Trophoblast cell (in vitro differentiated cells and primary cell): ENCODE measurements around the gene DDX54.
"Not testable (repeated sequence)": the region's sequence is repeated elsewhere in the genome, so short reads cannot be mapped to it uniquely, and the experiment has no call there.

Experiments
- DNase-seq, 2 donors: peaks; one replicate each; pipeline ENCODE4 v3.0.0-alpha.2; 2016
- H2AFZ ChIP-seq: 2 replicates; pipeline ENCODE4 v1.6.1; 2013; ENCODE audit warnings: low read length, moderate library complexity, mild to moderate bottlenecking; ENCODE audit not compliant: insufficient read depth, poor library complexity
- H2AK5ac ChIP-seq: 2 replicates; pipeline ENCODE4 v1.6.1; 2013; ENCODE audit warnings: mild to moderate bottlenecking, low read length
- H2BK120ac ChIP-seq: 2 replicates; pipeline ENCODE4 v1.6.1; 2013; ENCODE audit warnings: low read length, mild to moderate bottlenecking, moderate library complexity; ENCODE audit not compliant: insufficient read depth, poor library complexity
- H2BK12ac ChIP-seq: 2 replicates; pipeline ENCODE4 v1.6.1; 2013; ENCODE audit warnings: mild to moderate bottlenecking, low read length, moderate library complexity
- H2BK5ac ChIP-seq: 2 replicates; pipeline ENCODE4 v1.6.1; 2013; ENCODE audit warnings: low read length, low read depth, moderate library complexity, mild to moderate bottlenecking; ENCODE audit not compliant: poor library complexity
- H3K14ac ChIP-seq: 2 replicates; pipeline ENCODE4 v1.6.1; 2013; ENCODE audit warnings: mild to moderate bottlenecking, low read length
- H3K18ac ChIP-seq: 2 replicates; pipeline ENCODE4 v1.6.1; 2013; ENCODE audit warnings: mild to moderate bottlenecking, low read length
- H3K23ac ChIP-seq: 2 replicates; pipeline ENCODE4 v1.6.1; 2013; ENCODE audit warnings: low read length
- H3K27ac ChIP-seq: 2 replicates; pipeline ENCODE4 v1.5.1; 2013; ENCODE audit warnings: low read depth, mild to moderate bottlenecking, inconsistent platforms, low read length, moderate library complexity
- H3K27me3 ChIP-seq: 2 replicates; pipeline ENCODE4 v1.6.1; 2013; ENCODE audit warnings: inconsistent platforms, mild to moderate bottlenecking, low read length, moderate library complexity; ENCODE audit not compliant: insufficient read depth
- H3K36me3 ChIP-seq, 2 experiments: 1 replicate in 1 of 2; 2 replicates in 1 of 2; pipeline ENCODE4 v1.6.1; 2013; ENCODE audit warnings: low read length in 2 of 2, mild to moderate bottlenecking in 2 of 2, moderate library complexity in 1 of 2; ENCODE audit not compliant: insufficient read depth in 2 of 2, control insufficient read depth in 1 of 2
- H3K4ac ChIP-seq: 2 replicates; pipeline ENCODE4 v1.6.1; 2013; ENCODE audit warnings: low read depth, mild to moderate bottlenecking, low read length, moderate library complexity
- H3K4me1 ChIP-seq, 2 experiments: 1 replicate in 1 of 2; 2 replicates in 1 of 2; pipeline ENCODE4 v1.6.1; 2013; ENCODE audit warnings: low read length in 2 of 2, mild to moderate bottlenecking in 2 of 2, moderate library complexity in 1 of 2; ENCODE audit not compliant: insufficient read depth in 2 of 2, control insufficient read depth in 1 of 2
- H3K4me2 ChIP-seq: 2 replicates; pipeline ENCODE4 v1.6.1; 2013; ENCODE audit warnings: inconsistent platforms, mild to moderate bottlenecking, low read length, moderate library complexity
- H3K4me3 ChIP-seq: 2 replicates; pipeline ENCODE4 v1.5.1; 2013; ENCODE audit warnings: mild to moderate bottlenecking, low read depth, low read length, inconsistent platforms
- H3K79me1 ChIP-seq: one replicate; pipeline ENCODE4 v1.6.1; 2013; ENCODE audit warnings: low read length
- H3K79me2 ChIP-seq: 2 replicates; pipeline ENCODE4 v1.6.1; 2013; ENCODE audit warnings: low read length, mild to moderate bottlenecking; ENCODE audit not compliant: control insufficient read depth, insufficient read depth, poor library complexity
- H3K9ac ChIP-seq: 2 replicates; pipeline ENCODE4 v1.6.1; 2013; ENCODE audit warnings: mild to moderate bottlenecking, low read length
- H3K9me3 ChIP-seq: 2 replicates; pipeline ENCODE4 v1.6.1; 2013; ENCODE audit warnings: low read depth, mild to moderate bottlenecking, control low read depth, inconsistent platforms, low read length; ENCODE audit not compliant: insufficient read depth
- H4K12ac ChIP-seq: 2 replicates; pipeline ENCODE4 v1.6.1; 2013; ENCODE audit warnings: low read depth, mild to moderate bottlenecking, low read length, moderate library complexity
- H4K8ac ChIP-seq: 2 replicates; pipeline ENCODE4 v1.6.1; 2013; ENCODE audit warnings: low read depth, mild to moderate bottlenecking, low read length, moderate library complexity
- H4K91ac ChIP-seq: one replicate; pipeline ENCODE4 v1.6.1; 2013; ENCODE audit warnings: low read depth, mild to moderate bottlenecking, low read length, moderate library complexity
- whole genome bisulfite sequencing: extraction: QIAGEN DNeasy Blood & Tissue Kit; methylation state at CpG from one replicate; pipeline ENCODE4 v1.1.7; 2013; ENCODE audit warnings: missing lambda C conversion rate; ENCODE audit not compliant: insufficient read length, insufficient coverage; ENCODE audit errors: extremely low coverage; 5-methylcytosine and 5-hydroxymethylcytosine counted together

Gene DDX54

DNA sequence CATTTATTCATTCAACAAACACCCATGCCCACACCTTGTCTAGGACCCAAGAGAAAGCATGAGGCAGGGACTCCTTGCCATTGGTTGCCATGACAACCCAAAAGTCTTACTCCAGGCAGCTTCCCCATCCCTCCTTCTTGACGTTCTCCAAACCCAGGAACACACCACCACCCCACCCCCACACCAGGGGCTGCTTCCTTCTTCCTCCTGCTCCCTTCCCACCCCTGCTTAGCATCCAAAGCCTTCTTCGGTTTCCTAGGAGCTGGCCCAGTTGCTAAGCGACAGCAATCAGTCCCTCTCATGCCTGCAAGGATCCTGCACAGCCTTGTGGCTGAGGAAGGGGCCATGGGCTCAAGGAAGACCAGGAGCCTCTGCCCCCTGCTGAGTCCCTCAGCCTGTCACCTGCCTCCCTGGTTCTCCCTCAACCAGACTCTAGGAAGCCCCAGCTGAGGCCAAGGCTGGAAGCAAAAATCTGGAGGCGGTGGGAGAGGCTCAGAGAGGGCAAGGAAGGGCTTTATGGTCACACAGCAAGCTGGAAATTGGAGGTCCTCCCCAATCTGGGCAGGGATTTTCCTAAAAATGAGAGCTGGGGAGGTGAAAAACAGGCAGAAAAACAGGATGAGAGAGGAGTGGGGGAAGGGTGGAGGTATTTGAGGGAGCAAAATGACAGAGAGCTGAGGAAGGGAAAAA is 65.2 kb downstream of the DDX54 start:
- Histone ChIP-seq H3K9me3 (no peaks in the 10 kb centered on the region), H3K79me1 (no peaks in the 10 kb centered on the region), H4K8ac (no peak overlapping the region), H2BK12ac (no peak overlapping the region), H2BK5ac (no peak overlapping the region), H3K36me3 (no peaks in the 10 kb centered on the region), H4K12ac (no peak overlapping the region), H3K9ac (no peak overlapping the region), H4K91ac (no peak overlapping the region), H3K4me1 (no peaks in the 10 kb centered on the region), H3K27ac (no peak overlapping the region), H3K14ac (no peak overlapping the region), H3K4ac (no peak overlapping the region), H2AFZ (no peak overlapping the region), H3K4me3 (no peak overlapping the region), H3K79me2 (no peaks in the 10 kb centered on the region), H3K18ac (no peak overlapping the region), H3K4me2 (no peak overlapping the region), H2AK5ac (no peak overlapping the region), H2BK120ac (no peak overlapping the region), H3K27me3 (no peaks in the 10 kb centered on the region), H3K23ac (no peak overlapping the region)
- DNase-seq = no peak
- WGBS = no CpG with 5 or more reads among the region's 4 CpGs

GRCh38 chr12:113118142-113118541 is 67.1 kb downstream of the DDX54 start:
- Histone ChIP-seq H3K23ac (no peak overlapping the region), H3K9me3 (peaks cover 1% of the 10 kb centered on the region), H3K79me1 (no peaks in the 10 kb centered on the region), H3K79me2 (no peaks in the 10 kb centered on the region), H3K14ac (no peak overlapping the region), H2BK12ac (no peak overlapping the region), H4K8ac (no peak overlapping the region), H3K36me3 (no peaks in the 10 kb centered on the region), H3K4me2 (no peak overlapping the region), H4K91ac (no peak overlapping the region), H3K27ac (no peak overlapping the region), H2BK5ac (no peak overlapping the region), H3K27me3 (no peaks in the 10 kb centered on the region), H3K18ac (no peak overlapping the region), H3K4me1 (no peaks in the 10 kb centered on the region), H4K12ac (no peak overlapping the region), H2AFZ (no peak overlapping the region), H3K4me3 (no peak overlapping the region), H3K4ac (no peak overlapping the region), H2AK5ac (no peak overlapping the region), H2BK120ac (no peak overlapping the region), H3K9ac (no peak overlapping the region)
- DNase-seq = no peak
- no CpG with 5 or more reads among the region's 1 CpG for WGBS

DNA sequence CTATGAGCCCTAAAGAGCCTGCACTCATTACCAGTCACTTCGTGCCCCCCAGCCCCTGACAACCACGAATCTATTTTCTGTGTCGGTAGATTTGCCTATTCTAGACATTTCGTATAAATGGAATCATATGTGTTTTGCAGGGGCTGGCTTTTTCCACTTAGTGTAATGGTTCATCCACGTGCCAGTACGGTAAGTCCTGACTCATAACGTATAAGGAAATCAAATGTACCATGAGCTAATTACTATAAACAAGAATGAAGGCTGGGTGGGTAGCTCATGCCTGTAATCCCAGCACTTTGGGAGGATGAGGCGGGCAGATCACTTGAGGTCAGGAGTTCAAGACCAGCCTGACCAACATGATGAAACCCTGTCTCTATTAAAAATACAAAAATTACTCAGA is 67.6 kb downstream of the DDX54 start:
- H3K79me2 ChIP-seq, H4K12ac ChIP-seq, H2BK12ac ChIP-seq, H2AK5ac ChIP-seq, DNase-seq, H3K4ac ChIP-seq, H3K14ac ChIP-seq, H3K36me3 ChIP-seq, H4K91ac ChIP-seq, H3K79me1 ChIP-seq, H3K9ac ChIP-seq, H2BK120ac ChIP-seq, H2AFZ ChIP-seq, H3K27me3 ChIP-seq, H3K18ac ChIP-seq, H3K4me1 ChIP-seq, H3K23ac ChIP-seq, H3K27ac ChIP-seq, H2BK5ac ChIP-seq, H3K9me3 ChIP-seq, H4K8ac ChIP-seq, H3K4me2 ChIP-seq, H3K4me3 ChIP-seq: not testable (repeated sequence)
- WGBS = no CpG with 5 or more reads among the region's 8 CpGs

- Histone ChIP-seq H3K23ac (no peak overlapping the region), H4K91ac (no peak overlapping the region), H2AK5ac (no peak overlapping the region), H3K4me2 (no peak overlapping the region), H3K27ac (no peak overlapping the region), H4K12ac (no peak overlapping the region), H2AFZ (no peak overlapping the region), H3K14ac (no peak overlapping the region), H3K4me3 (no peak overlapping the region), H3K36me3 (no peaks in the 10 kb centered on the region), H3K79me2 (peaks cover 1% of the 10 kb centered on the region), H3K18ac (no peak overlapping the region), H3K27me3 (no peaks in the 10 kb centered on the region), H2BK5ac (no peak overlapping the region), H2BK12ac (no peak overlapping the region), H2BK120ac (no peak overlapping the region), H3K9ac (no peak overlapping the region), H4K8ac (no peak overlapping the region), H3K4me1 (no peaks in the 10 kb centered on the region), H3K9me3 (peaks cover 1% of the 10 kb centered on the region), H3K4ac (no peak overlapping the region), H3K79me1 (no peaks in the 10 kb centered on the region)
- no CpG with 5 or more reads among the region's 6 CpGs for WGBS
- no peak for DNase-seq
These were observed 68.4 kb downstream of the DDX54 start for GRCh38 chr12:113116875-113117274.
